Naive thymus-derived CD8-positive, alpha-beta T cell (primary cell): ENCODE measurements around the gene HBZ. TPM values are rescaled to one million over a fixed set of nuclear protein-coding genes. Genes with fewer than 3 reads are reported as not detected.
A peak's percentile ranks its signal among the peaks of the same experiment; 100 is the strongest.
"Not testable (repeated sequence)": the region's sequence is repeated elsewhere in the genome, so short reads cannot be mapped to it uniquely, and the experiment has no call there.

ENCODE experiments used
- ATAC-seq, 2 donors: fragments of 150-1000 bp; cut with Tn5 transposase in 1 of 2; sonication (Bioruptor Pico), chemical (Tn5 transposase) in 1 of 2; 1 replicate in 1 of 2; 2 replicates in 1 of 2; pipeline ENCODE4 v1.10.0; 2021; ENCODE audit warnings: mild to moderate bottlenecking in 2 of 2, moderate library complexity in 2 of 2
- POLR2A ChIA-PET: fragments of 350-600 bp; sonication (Branson Sonifier 250); formaldehyde crosslinking; loops from one replicate; lab custom pipeline; 2021; ENCODE audit warnings: antibody characterized with exemption; lab: Charles Lee
- DNase-seq, 10 donors: peaks; one replicate each; pipeline versions ENCODE4 v3.0.0 to v3.0.0-alpha.2; 2020 to 2022
- H3K27ac Mint-ChIP-seq, 10 donors: one replicate each; pipeline ENCODE4 v1.8.0; 2020 to 2022; ENCODE audit warnings: mild to moderate bottlenecking in 10 of 10, mixed read lengths in 10 of 10, moderate library complexity in 4 of 10, inconsistent platforms in 1 of 10
- H3K27me3 Mint-ChIP-seq, 5 donors: one replicate each; pipeline ENCODE4 v1.8.0; 2021 to 2022; ENCODE audit warnings: mixed read lengths in 5 of 5
- H3K36me3 Mint-ChIP-seq, 3 donors: one replicate each; pipeline ENCODE4 v1.8.0; 2020 to 2022; ENCODE audit warnings: mixed read lengths in 3 of 3, mild to moderate bottlenecking in 2 of 3, inconsistent platforms in 1 of 3
- H3K4me1 Mint-ChIP-seq, 4 donors: one replicate each; pipeline ENCODE4 v1.8.0; 2021 to 2022; ENCODE audit warnings: mixed read lengths in 4 of 4
- H3K4me3 Mint-ChIP-seq, 10 donors: one replicate each; pipeline ENCODE4 v1.8.0; 2020 to 2022; ENCODE audit warnings: mild to moderate bottlenecking in 10 of 10, mixed read lengths in 10 of 10, moderate library complexity in 6 of 10, inconsistent platforms in 1 of 10
- H3K9me3 Mint-ChIP-seq, 9 donors: one replicate each; pipeline ENCODE4 v1.8.0; 2020 to 2022; ENCODE audit warnings: mixed read lengths in 9 of 9, mild to moderate bottlenecking in 3 of 9, inconsistent platforms in 1 of 9, moderate library complexity in 1 of 9
- polyA plus RNA-seq, 3 donors: library from polyadenylated mRNA; unstranded; fragments of 300-500 nt; fragmentation: Illumina TruSeq; gene quantifications; one replicate each; pipeline ENCODE4 v1.2.3, GENCODE V29; 2021
- total RNA-seq, 8 experiments: library from RNA in 2 of 8; stranded (reverse) in 2 of 8; gene quantifications; one replicate each; pipeline ENCODE4 v1.2.3 and lab custom pipeline; 2021 to 2026

HBZ gene
- total and polyA plus RNA-seq, 5 experiments from 2014 or later = not detected

- POLR2A ChIA-PET = no interaction called here
- no peaks in the 10 kb centered on the region for H3K27me3 Mint-ChIP-seq
- no peak for DNase-seq
- H3K4me1 Mint-ChIP-seq = peaks cover 0 to 16% (median 9%) of the 10 kb centered on the region in 4 donors
- H3K4me3 Mint-ChIP-seq = no peak overlapping the region
- peak overlapping the region in 1 of 10 donors; percentile 17 for H3K27ac Mint-ChIP-seq
- peaks cover 0 to 47% (median under 1%) of the 10 kb centered on the region in 3 donors for H3K36me3 Mint-ChIP-seq
- H3K9me3 Mint-ChIP-seq = no peaks in the 10 kb centered on the region
- no peak for ATAC-seq
These were observed 32.5 kb upstream of the HBZ start for GRCh38 chr16:119835-120491.

GRCh38 chr16:120756-121155 lies 31.7 kb upstream of the HBZ start:
- H3K27ac Mint-ChIP-seq = peak overlapping the region in 2 of 10 donors; percentile 51 to 76
- ATAC-seq (no peak), DNase-seq (no peak)
- peaks cover 0 to 42% (median 2%) of the 10 kb centered on the region in 3 donors for H3K36me3 Mint-ChIP-seq
- no peaks in the 10 kb centered on the region for H3K9me3 Mint-ChIP-seq
- no peak overlapping the region for H3K4me3 Mint-ChIP-seq
- H3K4me1 Mint-ChIP-seq = peaks cover 0 to 21% (median 9%) of the 10 kb centered on the region in 4 donors
- POLR2A ChIA-PET = no interaction called here
- H3K27me3 Mint-ChIP-seq = no peaks in the 10 kb centered on the region

GRCh38 chr16:122361-122760 lies 30.1 kb upstream of the HBZ start:
- Mint-ChIP-seq H3K27ac (peak overlapping the region in 1 of 10 donors; percentile 73), H3K4me3 (no peak overlapping the region), H3K27me3 (no peaks in the 10 kb centered on the region), H3K4me1 (peaks cover 0 to 22% (median 11%) of the 10 kb centered on the region in 4 donors), H3K9me3 (no peaks in the 10 kb centered on the region), H3K36me3 (peaks cover 0 to 33% (median 2%) of the 10 kb centered on the region in 3 donors)
- DNase-seq (no peak), ATAC-seq (no peak)
- POLR2A ChIA-PET = no interaction called here

GRCh38 chr16:123558-124350 lies 28.7 kb upstream of the HBZ start:
- Mint-ChIP-seq H3K4me1 (peaks cover under 1 to 18% (median 4%) of the 10 kb centered on the region in 4 donors), H3K4me3 (peak overlapping the region in 1 of 10 donors; percentile 14), H3K36me3 (peaks cover 0 to 33% (median 2%) of the 10 kb centered on the region in 3 donors), H3K27ac (peak overlapping the region in 2 of 10 donors; percentile 41 to 90)
- POLR2A ChIA-PET, H3K27me3 Mint-ChIP-seq, ATAC-seq, DNase-seq, H3K9me3 Mint-ChIP-seq: not testable (repeated sequence)

- ATAC-seq = no peak
- H3K36me3 Mint-ChIP-seq = peaks cover 0 to 36% (median 2%) of the 10 kb centered on the region in 3 donors
- H3K27me3 Mint-ChIP-seq = no peaks in the 10 kb centered on the region
- no peak for DNase-seq
- H3K4me1 Mint-ChIP-seq = peaks cover 11 to 31% (median 15%) of the 10 kb centered on the region in 4 donors
- peak overlapping the region in 1 of 10 donors; percentile 52 for H3K27ac Mint-ChIP-seq
- POLR2A ChIA-PET = interaction anchor here (1.1 kb wide), 1 partner anchor 13 kb away, joined by 3 read pairs; no protein-coding TSS in a partner anchor
- H3K9me3 Mint-ChIP-seq = no peaks in the 10 kb centered on the region
- no peak overlapping the region for H3K4me3 Mint-ChIP-seq
These were observed 27.4 kb upstream of the HBZ start for GRCh38 chr16:125011-125410.

GRCh38 chr16:129075-129474 lies 23.4 kb upstream of the HBZ start:
- peaks cover 0 to 21% (median 2%) of the 10 kb centered on the region in 3 donors for H3K36me3 Mint-ChIP-seq
- H3K9me3 Mint-ChIP-seq = no peaks in the 10 kb centered on the region
- ATAC-seq = peak; percentile 41 to 80
- H3K4me3 Mint-ChIP-seq = peak overlapping the region in 6 of 10 donors; percentile 8 to 38 (median 23)
- H3K27ac Mint-ChIP-seq = peak overlapping the region in 7 of 10 donors; percentile 29 to 76 (median 68)
- peaks cover 25 to 41% (median 36%) of the 10 kb centered on the region in 4 donors for H3K4me1 Mint-ChIP-seq
- POLR2A ChIA-PET = no interaction called here
- no peaks in the 10 kb centered on the region for H3K27me3 Mint-ChIP-seq
- DNase-seq = no peak

GRCh38 chr16:130533-131173 lies 21.8 kb upstream of the HBZ start:
- POLR2A ChIA-PET = interaction anchor here (0.6 kb wide), 1 partner anchor 1481 kb away, joined by 3 read pairs; the partner anchor contains the start of genes CRAMP1 and IFT140

GRCh38 chr16:132120-132519 lies 20.3 kb upstream of the HBZ start:
- Mint-ChIP-seq H3K27me3 (no peaks in the 10 kb centered on the region), H3K27ac (peak overlapping the region in 2 of 10 donors; percentile 5 to 58), H3K36me3 (peaks cover 0 to 15% (median 0%) of the 10 kb centered on the region in 3 donors), H3K4me1 (peaks cover 28 to 55% (median 48%) of the 10 kb centered on the region in 4 donors), H3K9me3 (no peaks in the 10 kb centered on the region), H3K4me3 (no peak overlapping the region)
- DNase-seq (no peak), ATAC-seq (no peak)
- POLR2A ChIA-PET = no interaction called here

More at GRCh38 chr16:130533-131173, 21.8 kb upstream of the HBZ start:
- DNase-seq = no peak
- Mint-ChIP-seq H3K4me1 (peaks cover 27 to 48% (median 43%) of the 10 kb centered on the region in 4 donors), H3K9me3 (no peaks in the 10 kb centered on the region), H3K4me3 (no peak overlapping the region), H3K27ac (peak overlapping the region in 1 of 10 donors; percentile 73), H3K27me3 (no peaks in the 10 kb centered on the region), H3K36me3 (peaks cover 0 to 14% (median 0%) of the 10 kb centered on the region in 3 donors)
- ATAC-seq = no peak

- POLR2A ChIA-PET = no interaction called here
- Mint-ChIP-seq H3K4me3 (no peak overlapping the region), H3K9me3 (no peaks in the 10 kb centered on the region), H3K36me3 (peaks cover 0 to 11% (median 0%) of the 10 kb centered on the region in 3 donors), H3K4me1 (peaks cover 30 to 55% (median 52%) of the 10 kb centered on the region in 4 donors), H3K27me3 (no peaks in the 10 kb centered on the region), H3K27ac (no peak overlapping the region)
- ATAC-seq (no peak), DNase-seq (no peak)
These were observed 18.7 kb upstream of the HBZ start for GRCh38 chr16:133716-134115.

GRCh38 chr16:138049-138417 lies 14.4 kb upstream of the HBZ start:
- Mint-ChIP-seq H3K27ac (peak overlapping the region in 8 of 10 donors; percentile 8 to 94 (median 76)), H3K9me3 (no peaks in the 10 kb centered on the region), H3K4me1 (peaks cover 11 to 28% (median 24%) of the 10 kb centered on the region in 4 donors), H3K36me3 (peaks cover 0 to 7% (median 0%) of the 10 kb centered on the region in 3 donors), H3K4me3 (peak overlapping the region; percentile 75 to 89 (median 86)), H3K27me3 (no peaks in the 10 kb centered on the region)
- POLR2A ChIA-PET = interaction anchor here (1.2 to 1.3 kb wide), 2 partner anchors 13 to 43 kb away, joined by 3 to 6 read pairs; partner anchors contain the start of gene HBQ1
- DNase-seq (peak in 8 of 10 donors; percentile 8 to 41 (median 28)), ATAC-seq (peak; percentile 35 to 43)

GRCh38 chr16:140175-140857 lies 12.1 kb upstream of the HBZ start:
- no peaks in the 10 kb centered on the region for H3K9me3 Mint-ChIP-seq
- peaks cover 0 to 4% (median 0%) of the 10 kb centered on the region in 3 donors for H3K36me3 Mint-ChIP-seq
- peak overlapping the region in 7 of 10 donors; percentile 4 to 77 (median 61) for H3K4me3 Mint-ChIP-seq
- no peak for ATAC-seq
- no peak for DNase-seq
- peak overlapping the region in 1 of 10 donors; percentile 46 for H3K27ac Mint-ChIP-seq
- H3K27me3 Mint-ChIP-seq = peaks cover 0 to 9% (median 5%) of the 10 kb centered on the region in 5 donors
- POLR2A ChIA-PET = no interaction called here
- H3K4me1 Mint-ChIP-seq = peaks cover 5 to 19% (median 7%) of the 10 kb centered on the region in 4 donors
